Measurements from ENCODE around the gene PATE3.
A peak's percentile ranks its signal among the peaks of the same experiment; 100 is the strongest.

The PATE3 gene

DNA sequence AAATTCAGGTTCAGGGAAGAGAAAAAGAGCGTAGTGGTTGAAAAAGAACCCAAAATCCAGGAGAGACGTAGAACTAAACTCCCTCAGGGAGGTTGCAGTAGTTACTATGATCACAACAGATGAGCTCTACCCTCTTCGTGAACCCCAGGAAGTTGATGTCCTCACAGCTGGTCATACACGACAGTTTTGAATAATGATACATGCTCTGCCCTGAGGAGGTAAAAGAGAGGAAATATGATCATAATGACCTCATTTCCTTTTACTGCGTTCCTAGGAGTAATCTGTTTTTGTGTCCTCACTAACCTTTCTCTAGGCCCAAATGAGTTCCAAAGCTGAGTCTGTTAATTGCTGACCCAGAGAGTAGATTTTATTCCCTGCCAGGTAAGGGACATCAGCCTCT, 10.6 kb upstream of the PATE3 start:
- TF ChIP-seq, protein P1, sequence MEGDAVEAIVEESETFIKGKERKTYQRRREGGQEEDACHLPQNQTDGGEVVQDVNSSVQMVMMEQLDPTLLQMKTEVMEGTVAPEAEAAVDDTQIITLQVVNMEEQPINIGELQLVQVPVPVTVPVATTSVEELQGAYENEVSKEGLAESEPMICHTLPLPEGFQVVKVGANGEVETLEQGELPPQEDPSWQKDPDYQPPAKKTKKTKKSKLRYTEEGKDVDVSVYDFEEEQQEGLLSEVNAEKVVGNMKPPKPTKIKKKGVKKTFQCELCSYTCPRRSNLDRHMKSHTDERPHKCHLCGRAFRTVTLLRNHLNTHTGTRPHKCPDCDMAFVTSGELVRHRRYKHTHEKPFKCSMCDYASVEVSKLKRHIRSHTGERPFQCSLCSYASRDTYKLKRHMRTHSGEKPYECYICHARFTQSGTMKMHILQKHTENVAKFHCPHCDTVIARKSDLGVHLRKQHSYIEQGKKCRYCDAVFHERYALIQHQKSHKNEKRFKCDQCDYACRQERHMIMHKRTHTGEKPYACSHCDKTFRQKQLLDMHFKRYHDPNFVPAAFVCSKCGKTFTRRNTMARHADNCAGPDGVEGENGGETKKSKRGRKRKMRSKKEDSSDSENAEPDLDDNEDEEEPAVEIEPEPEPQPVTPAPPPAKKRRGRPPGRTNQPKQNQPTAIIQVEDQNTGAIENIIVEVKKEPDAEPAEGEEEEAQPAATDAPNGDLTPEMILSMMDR (IDR thresholded peaks at IDR 0.05; ENCODE audit: low read depth, low read length, missing control alignments) = no peak
- DNase-seq (ENCODE audit: extremely low read depth, low read depth) = peak; percentile 5
- no peak overlapping the region for H3K4me3 ChIP-seq (replicated peaks; ENCODE audit: low read depth, low read length)

DNA sequence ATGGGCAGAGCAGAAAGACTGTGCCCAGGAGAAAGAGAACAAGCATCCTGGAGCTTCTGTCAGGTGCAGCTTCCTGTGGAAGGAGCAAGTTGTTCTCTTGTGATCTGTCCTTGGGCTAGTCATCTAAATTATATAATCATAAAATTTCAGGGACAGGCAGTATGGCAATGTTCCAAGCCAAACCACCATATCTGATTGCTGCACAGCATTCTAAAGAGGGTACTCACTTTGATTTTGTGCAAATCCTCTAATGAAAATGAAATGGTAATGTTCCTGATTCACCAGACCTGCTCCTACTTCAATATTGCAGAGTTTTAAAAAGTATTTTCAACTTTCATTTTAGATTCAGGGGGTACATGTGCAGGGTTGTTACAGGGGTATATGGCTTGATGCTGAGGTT, 9.2 kb upstream of the PATE3 start, which contains the start of gene PATE2:
Gene PATE2 (minus strand): TSS at position 101 of the 400 bp plus-strand sequence. CDS start 55 bp downstream, at position 46.
- TF ChIP-seq, protein P1 (IDR thresholded peaks at IDR 0.05; ENCODE audit: low read depth, low read length, missing control alignments) = no peak
- DNase-seq (ENCODE audit: extremely low read depth, low read depth) = no peak
- no peak within 1 kb of the TSS for H3K4me3 ChIP-seq (replicated peaks; ENCODE audit: low read depth, low read length)

DNA sequence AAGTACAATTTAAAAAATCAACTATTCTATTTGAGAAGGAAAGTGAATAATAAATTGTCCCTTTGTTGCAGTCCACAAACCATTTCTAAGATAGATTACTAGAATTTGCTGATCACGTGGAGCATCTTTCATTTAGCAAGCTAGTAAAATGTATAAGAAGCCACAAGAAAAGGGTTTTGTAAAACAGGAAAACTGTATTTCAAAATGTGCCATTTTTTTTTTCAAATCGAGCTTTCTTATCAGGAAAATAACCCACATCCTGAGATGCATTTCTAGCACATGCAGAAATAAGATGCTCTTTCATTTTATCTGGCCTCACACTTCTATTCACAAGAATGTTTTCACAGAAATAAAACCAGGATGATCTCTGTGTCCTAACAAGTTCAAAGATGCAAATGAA, 3.2 kb upstream of the PATE3 start:
- TF ChIP-seq, protein P1 (IDR thresholded peaks at IDR 0.05; ENCODE audit: low read depth, low read length, missing control alignments) = no peak
- no peak overlapping the region for H3K4me3 ChIP-seq (replicated peaks; ENCODE audit: low read depth, low read length)

DNA sequence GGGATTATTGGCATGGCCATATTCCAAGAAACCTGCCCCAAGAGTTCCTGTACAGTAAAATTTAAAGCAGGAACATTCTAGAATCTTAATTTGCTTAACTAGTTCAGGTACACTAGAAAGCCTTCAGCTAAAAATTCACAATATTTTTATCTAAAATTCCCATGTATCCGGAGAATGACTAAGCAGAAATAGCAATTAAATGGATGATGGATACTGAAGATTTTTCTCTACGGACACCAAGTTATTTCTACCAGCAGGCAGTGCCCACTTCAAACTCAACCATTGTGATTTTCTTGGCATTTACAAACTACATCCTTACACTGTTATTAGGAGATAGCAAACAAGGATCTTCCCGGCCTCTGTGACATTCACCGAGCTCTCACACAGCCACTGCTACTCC, 2.9 kb downstream of the PATE3 start:
- TF ChIP-seq, protein P1 (IDR thresholded peaks at IDR 0.05; ENCODE audit: low read depth, low read length, missing control alignments) = no peak
- no peak overlapping the region for H3K4me3 ChIP-seq (replicated peaks; ENCODE audit: low read depth, low read length)
- DNase-seq (ENCODE audit: extremely low read depth, low read depth) = no peak

More for the DNA sequence above, 3.2 kb upstream of the PATE3 start:
- no peak for DNase-seq (ENCODE audit: extremely low read depth, low read depth)

DNA sequence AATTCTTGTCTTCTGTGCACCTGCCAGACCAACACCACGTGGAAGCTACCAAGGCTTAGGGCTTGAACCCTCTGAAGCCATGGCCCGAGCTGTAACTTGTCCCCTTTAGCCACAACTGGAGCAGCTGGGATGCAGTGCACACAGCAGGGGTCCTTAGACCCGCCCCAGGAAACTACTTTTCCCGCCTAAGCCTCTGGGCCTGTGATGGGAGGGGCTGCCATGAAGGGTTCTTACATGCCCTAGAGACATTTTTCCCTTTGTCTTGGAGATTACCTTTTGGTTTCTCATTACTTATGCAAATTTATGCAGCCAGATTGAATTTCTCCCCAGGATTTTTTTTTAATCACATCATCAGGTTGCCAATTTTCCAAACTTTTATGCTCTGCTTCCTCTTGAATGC, 9.7 kb downstream of the PATE3 start:
- TF ChIP-seq, protein P1 (IDR thresholded peaks at IDR 0.05; ENCODE audit: low read depth, low read length, missing control alignments) = no peak
- no peak for DNase-seq (ENCODE audit: extremely low read depth, low read depth)
- no peak overlapping the region for H3K4me3 ChIP-seq (replicated peaks; ENCODE audit: low read depth, low read length)

DNA sequence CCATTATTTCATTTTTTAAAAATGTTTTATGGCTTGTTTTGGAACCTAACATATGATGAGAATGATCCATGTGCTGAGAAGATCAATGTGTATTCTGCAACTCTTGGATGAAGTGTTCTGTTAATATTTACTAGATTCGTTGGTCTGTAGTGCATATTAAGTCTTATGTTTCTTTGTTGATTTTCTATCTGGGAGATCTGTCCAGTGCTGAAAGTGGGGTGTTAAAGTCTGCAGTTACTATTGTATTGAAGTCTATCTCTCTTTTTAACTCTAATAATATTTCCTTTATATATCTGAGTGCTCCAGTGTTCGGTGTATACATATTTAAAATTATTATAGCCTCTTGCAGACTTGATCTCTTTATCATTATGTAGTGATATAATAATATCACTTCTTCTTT, 11.9 kb downstream of the PATE3 start:
- TF ChIP-seq, protein P1 (IDR thresholded peaks at IDR 0.05; ENCODE audit: low read depth, low read length, missing control alignments) = no peak
- H3K4me3 ChIP-seq (replicated peaks; ENCODE audit: low read depth, low read length) = no peak overlapping the region

DNA sequence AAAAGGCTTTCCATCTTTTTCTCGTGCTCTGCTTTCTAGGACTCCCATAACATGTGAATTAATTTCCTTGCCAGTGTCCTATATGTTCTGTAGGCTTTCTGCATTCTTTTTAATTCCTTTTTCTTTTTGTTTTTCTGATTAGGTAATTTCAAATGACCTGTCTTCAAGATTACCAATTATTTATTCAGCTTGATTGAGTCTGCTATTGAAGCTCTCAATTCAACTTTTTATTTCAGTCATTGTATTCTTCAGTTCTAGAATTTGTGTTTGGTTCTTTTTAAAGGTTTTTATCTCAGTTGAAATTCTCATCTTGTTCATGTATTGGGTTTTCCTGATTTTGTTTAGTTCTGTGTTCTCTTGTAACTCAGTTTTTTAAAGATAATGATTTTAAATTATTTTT, 14.5 kb downstream of the PATE3 start:
- no peak overlapping the region for H3K4me3 ChIP-seq (replicated peaks; ENCODE audit: low read depth, low read length)
- TF ChIP-seq, protein P1 (IDR thresholded peaks at IDR 0.05; ENCODE audit: low read depth, low read length, missing control alignments) = no peak
- no peak for DNase-seq (ENCODE audit: extremely low read depth, low read depth)

More for the DNA sequence above, 11.9 kb downstream of the PATE3 start:
- no peak for DNase-seq (ENCODE audit: extremely low read depth, low read depth)

Data from HFF-Myc (cell line).